HEK293T (cell line): ENCODE data around the gene TMCC3.

Experiments used
- BHLHE40 ChIP-seq: fragments of 450-650 bp; IDR thresholded peaks from 2 replicates; pipeline ENCODE4 v1.6.1; 2016; ENCODE audit warnings: mild to moderate bottlenecking, moderate library complexity, borderline replicate concordance
- CTBP1 ChIP-seq: fragments of 450-650 bp; IDR thresholded peaks from 2 replicates; pipeline ENCODE4 v1.6.1; 2016; ENCODE audit warnings: borderline replicate concordance
- FOXA1 ChIP-seq: fragments of 450-650 bp; IDR thresholded peaks from 2 replicates; pipeline ENCODE4 v1.6.1; 2016; ENCODE audit warnings: mild to moderate bottlenecking
- FOXK2 ChIP-seq: fragments of 450-650 bp; IDR thresholded peaks from 2 replicates; pipeline ENCODE4 v1.6.1; 2016; ENCODE audit warnings: mild to moderate bottlenecking
- FOXM1 ChIP-seq: fragments of 450-650 bp; IDR thresholded peaks from 2 replicates; pipeline ENCODE4 v1.6.1; 2017; ENCODE audit warnings: mild to moderate bottlenecking, borderline replicate concordance
- HDGF ChIP-seq: fragments of 450-650 bp; IDR thresholded peaks from 2 replicates; pipeline ENCODE4 v1.6.1; 2017; ENCODE audit warnings: antibody characterized with exemption, borderline replicate concordance
- L3MBTL2 ChIP-seq: fragments of 450-650 bp; conservative IDR thresholded peaks from 2 replicates; pipeline ENCODE4 v1.6.1; 2016; ENCODE audit warnings: mild to moderate bottlenecking
- SP1 ChIP-seq: fragments of 450-650 bp; IDR thresholded peaks from 2 replicates; pipeline ENCODE4 v1.6.1; 2017
- SUZ12 ChIP-seq: fragments of 450-650 bp; IDR thresholded peaks from 2 replicates; pipeline ENCODE4 v1.6.1; 2016; ENCODE audit warnings: mild to moderate bottlenecking
- TARDBP ChIP-seq: fragments of 450-650 bp; IDR thresholded peaks from 2 replicates; pipeline ENCODE4 v1.6.1; 2016

- TF ChIP-seq FOXM1 (no peak), SP1 (no peak), FOXA1 (no peak), BHLHE40 (no peak), TARDBP (no peak), SUZ12 (no peak), FOXK2 (no peak), HDGF (no peak), L3MBTL2 (no peak), CTBP1 (no peak)
These were observed 24.8 kb downstream of the TMCC3 start for GRCh38 chr12:94625531-94625930.
